ENCODE results near the gene PTRH1.

Gene PTRH1

GRCh38 chr9:127692071-127692470, 23.4 kb downstream of the PTRH1 start:
- H3K9ac ChIP-seq (ENCODE audit: low read depth, low read length), result no peak overlapping the region
- H3K79me2 ChIP-seq (ENCODE audit: insufficient read depth, low read length), result no peaks in the 10 kb centered on the region
- H3K27me3 ChIP-seq (ENCODE audit: insufficient read depth, low read length, poor library complexity), result no peaks in the 10 kb centered on the region
- no peak overlapping the region for H3K4me2 ChIP-seq (ENCODE audit: insufficient read depth, low read length)
- H3K4me1 ChIP-seq (ENCODE audit: insufficient read depth, low read length), result no peaks in the 10 kb centered on the region
- DNase-seq, result no peak
- H4K20me1 ChIP-seq (ENCODE audit: insufficient read depth, low read length), result no peaks in the 10 kb centered on the region
- no peaks in the 10 kb centered on the region for H3K9me3 ChIP-seq (ENCODE audit: insufficient read depth, low read length, severe bottlenecking)
- H3K4me3 ChIP-seq (ENCODE audit: low read depth in 1 of 2, low read length in 2 of 2), result no peak overlapping the region
- H2AFZ ChIP-seq (ENCODE audit: low read depth, low read length), result no peak overlapping the region
- no peaks in the 10 kb centered on the region for H3K36me3 ChIP-seq (ENCODE audit: insufficient read depth, low read length)
- TF ChIP-seq EZH2 (IDR thresholded peaks at IDR 0.05; ENCODE audit: borderline replicate concordance, low read depth, low read length, severe bottlenecking), result no peak
- TF ChIP-seq CTCF (IDR thresholded peaks at IDR 0.05; ENCODE audit: borderline replicate concordance, extremely low read depth, low read length, poor library complexity, severe bottlenecking), result no peak
- no peak overlapping the region for H3K27ac ChIP-seq (ENCODE audit: low read length)
- no peak for ATAC-seq (ENCODE audit: insufficient read depth, low read depth)

GRCh38 chr9:127690735-127691134, 24.7 kb downstream of the PTRH1 start:
- no peak for DNase-seq

GRCh38 chr9:127689329-127690000, 26.0 kb downstream of the PTRH1 start:
- H3K79me2 ChIP-seq (ENCODE audit: insufficient read depth, low read length), result no peaks in the 10 kb centered on the region
- no peaks in the 10 kb centered on the region for H3K27me3 ChIP-seq (ENCODE audit: insufficient read depth, low read length, poor library complexity)
- no peak overlapping the region for H3K4me2 ChIP-seq (ENCODE audit: insufficient read depth, low read length)
- H3K9ac ChIP-seq (ENCODE audit: low read depth, low read length), result no peak overlapping the region
- no peaks in the 10 kb centered on the region for H3K36me3 ChIP-seq (ENCODE audit: insufficient read depth, low read length)
- no peak for TF ChIP-seq EZH2 (IDR thresholded peaks at IDR 0.05; ENCODE audit: borderline replicate concordance, low read depth, low read length, severe bottlenecking)
- no peak for TF ChIP-seq CTCF (IDR thresholded peaks at IDR 0.05; ENCODE audit: borderline replicate concordance, extremely low read depth, low read length, poor library complexity, severe bottlenecking)
- H4K20me1 ChIP-seq (ENCODE audit: insufficient read depth, low read length), result no peaks in the 10 kb centered on the region
- no peak for DNase-seq
- H3K4me1 ChIP-seq (ENCODE audit: insufficient read depth, low read length), result no peaks in the 10 kb centered on the region
- no peak for ATAC-seq (ENCODE audit: insufficient read depth, low read depth)
- H3K9me3 ChIP-seq (ENCODE audit: insufficient read depth, low read length, severe bottlenecking), result no peaks in the 10 kb centered on the region
- no peak overlapping the region for H3K4me3 ChIP-seq (ENCODE audit: low read depth in 1 of 2, low read length in 2 of 2)
- no peak overlapping the region for H2AFZ ChIP-seq (ENCODE audit: low read depth, low read length)
- no peak overlapping the region for H3K27ac ChIP-seq (ENCODE audit: low read length)

More at GRCh38 chr9:127690735-127691134, 24.7 kb downstream of the PTRH1 start:
- no peak overlapping the region for H2AFZ ChIP-seq (ENCODE audit: low read depth, low read length)
- no peaks in the 10 kb centered on the region for H3K9me3 ChIP-seq (ENCODE audit: insufficient read depth, low read length, severe bottlenecking)
- no peak overlapping the region for H3K4me3 ChIP-seq (ENCODE audit: low read depth in 1 of 2, low read length in 2 of 2)
- H3K27ac ChIP-seq (ENCODE audit: low read length), result no peak overlapping the region
- H3K36me3 ChIP-seq (ENCODE audit: insufficient read depth, low read length), result no peaks in the 10 kb centered on the region
- H3K9ac ChIP-seq (ENCODE audit: low read depth, low read length), result no peak overlapping the region
- TF ChIP-seq EZH2 (IDR thresholded peaks at IDR 0.05; ENCODE audit: borderline replicate concordance, low read depth, low read length, severe bottlenecking) (no peak), CTCF (IDR thresholded peaks at IDR 0.05; ENCODE audit: borderline replicate concordance, extremely low read depth, low read length, poor library complexity, severe bottlenecking) (no peak)
- no peaks in the 10 kb centered on the region for H4K20me1 ChIP-seq (ENCODE audit: insufficient read depth, low read length)
- no peaks in the 10 kb centered on the region for H3K4me1 ChIP-seq (ENCODE audit: insufficient read depth, low read length)
- H3K27me3 ChIP-seq (ENCODE audit: insufficient read depth, low read length, poor library complexity), result no peaks in the 10 kb centered on the region
- no peak for ATAC-seq (ENCODE audit: insufficient read depth, low read depth)
- H3K4me2 ChIP-seq (ENCODE audit: insufficient read depth, low read length), result no peak overlapping the region
- H3K79me2 ChIP-seq (ENCODE audit: insufficient read depth, low read length), result no peaks in the 10 kb centered on the region
